22Rv1 (cell line): ENCODE data around the gene ANG.
A peak's percentile ranks its signal among the peaks of the same experiment; 100 is the strongest.

ENCODE experiments used
- H3K27ac ChIP-seq: fragments of 450-650 bp; 2 replicates; pipeline ENCODE4 v1.5.1; 2017
- CTCF ChIP-seq: fragments of 450-650 bp; IDR thresholded peaks from 2 replicates; pipeline ENCODE4 v1.5.1; 2017; ENCODE audit warnings: mild to moderate bottlenecking
- ZFX ChIP-seq: fragments of 450-650 bp; IDR thresholded peaks from 2 replicates; pipeline ENCODE4 v1.6.1; 2017; ENCODE audit warnings: antibody characterized with exemption, borderline replicate concordance

ANG gene

GRCh38 chr14:20711261-20711660 is 22.7 kb downstream of the ANG start:
- no peak for TF ChIP-seq CTCF
- TF ChIP-seq ZFX, result no peak
- no peak overlapping the region for H3K27ac ChIP-seq

- H3K27ac ChIP-seq, result no peak overlapping the region
- TF ChIP-seq ZFX (no peak), CTCF (no peak)
Observed at GRCh38 chr14:20711685-20712084, 23.1 kb downstream of the ANG start.

- TF ChIP-seq CTCF, result no peak
- no peak for TF ChIP-seq ZFX
- H3K27ac ChIP-seq, result no peak overlapping the region
Observed at GRCh38 chr14:20712904-20713303, 24.3 kb downstream of the ANG start.

GRCh38 chr14:20714593-20715250 is 26.2 kb downstream of the ANG start:
- H3K27ac ChIP-seq, result no peak overlapping the region
- no peak for TF ChIP-seq ZFX
- no peak for TF ChIP-seq CTCF

- TF ChIP-seq ZFX (no peak), CTCF (no peak)
- H3K27ac ChIP-seq, result peak overlapping the region; percentile 77
Observed at GRCh38 chr14:20719777-20720176, 31.2 kb downstream of the ANG start.

GRCh38 chr14:20720741-20721140 is 32.2 kb downstream of the ANG start:
- no peak overlapping the region; the same call in 1 of the 2 replicates for H3K27ac ChIP-seq
- TF ChIP-seq CTCF (no peak), ZFX (no peak)

GRCh38 chr14:20722016-20722415 is 33.5 kb downstream of the ANG start:
- H3K27ac ChIP-seq, result no peak overlapping the region
- TF ChIP-seq CTCF, result no peak
